LNCAP (cell line): ENCODE data around the gene PRRC2A.

Source experiments
- CTCF ChIP-seq: fragments of 450-650 bp; IDR thresholded peaks from 2 replicates; pipeline ENCODE4 v1.5.1; 2017; ENCODE audit warnings: mild to moderate bottlenecking

The PRRC2A gene

DNA sequence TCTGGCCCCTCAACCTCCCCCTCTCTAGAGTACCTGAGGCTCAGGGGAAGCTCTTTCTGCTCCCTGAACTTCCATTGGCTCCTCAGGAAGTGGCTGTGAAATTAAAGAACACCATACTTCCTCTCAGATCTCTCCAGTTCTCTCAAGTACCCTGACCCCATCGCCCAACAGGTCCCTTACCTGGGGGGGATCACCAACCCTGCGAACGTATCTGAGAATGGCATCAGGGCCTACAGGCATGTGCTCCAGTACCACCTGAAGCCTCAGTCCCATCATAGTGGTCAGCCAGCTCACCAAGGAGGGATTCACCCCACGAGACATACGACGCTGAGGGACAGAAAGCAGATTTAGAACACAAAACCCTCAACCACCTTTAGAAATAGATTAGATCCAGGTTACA is 20.1 kb downstream of the PRRC2A start:
- TF ChIP-seq CTCF: no peak

- no peak for TF ChIP-seq CTCF
Measured at GRCh38 chr6:31641370-31641769, 20.9 kb downstream of the PRRC2A start.

DNA sequence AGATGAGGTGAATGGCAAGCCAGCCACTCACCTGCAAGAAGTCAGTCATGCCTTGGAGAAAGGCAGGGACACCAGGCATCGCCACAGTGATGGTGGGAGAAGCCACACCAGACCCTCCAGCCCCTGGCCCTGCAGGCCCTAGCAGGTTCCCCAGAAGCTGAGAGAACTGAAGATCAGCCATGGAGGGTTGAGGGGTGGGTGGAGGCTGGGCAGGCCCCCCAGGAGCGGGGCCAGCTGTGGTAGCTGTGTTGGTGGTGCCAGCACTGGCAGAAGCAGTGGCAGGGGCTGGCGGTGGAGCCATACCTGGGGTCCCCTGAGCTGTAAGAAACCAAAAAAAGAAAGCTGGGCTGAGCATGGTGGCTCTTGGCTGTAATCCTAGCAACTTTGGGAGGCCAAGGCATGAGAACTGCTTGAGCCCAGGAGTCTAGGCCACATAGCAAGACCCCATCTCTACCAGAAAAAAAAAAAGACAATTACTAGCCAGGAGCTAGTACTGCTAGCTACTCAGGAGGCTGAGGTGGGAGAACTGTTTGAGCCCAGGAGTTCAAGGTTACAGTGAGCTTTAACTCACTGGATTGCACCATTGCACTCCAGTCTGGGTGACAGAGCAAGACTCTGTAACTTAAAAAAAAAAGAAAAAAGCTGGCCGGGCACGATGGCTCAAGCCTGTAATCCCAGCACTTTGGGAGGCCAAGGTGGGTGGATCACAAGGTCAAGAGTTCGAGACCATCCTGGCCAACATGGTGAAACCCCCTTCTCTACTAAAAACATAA is 22.5 kb downstream of the PRRC2A start:
- TF ChIP-seq CTCF: no peak

DNA sequence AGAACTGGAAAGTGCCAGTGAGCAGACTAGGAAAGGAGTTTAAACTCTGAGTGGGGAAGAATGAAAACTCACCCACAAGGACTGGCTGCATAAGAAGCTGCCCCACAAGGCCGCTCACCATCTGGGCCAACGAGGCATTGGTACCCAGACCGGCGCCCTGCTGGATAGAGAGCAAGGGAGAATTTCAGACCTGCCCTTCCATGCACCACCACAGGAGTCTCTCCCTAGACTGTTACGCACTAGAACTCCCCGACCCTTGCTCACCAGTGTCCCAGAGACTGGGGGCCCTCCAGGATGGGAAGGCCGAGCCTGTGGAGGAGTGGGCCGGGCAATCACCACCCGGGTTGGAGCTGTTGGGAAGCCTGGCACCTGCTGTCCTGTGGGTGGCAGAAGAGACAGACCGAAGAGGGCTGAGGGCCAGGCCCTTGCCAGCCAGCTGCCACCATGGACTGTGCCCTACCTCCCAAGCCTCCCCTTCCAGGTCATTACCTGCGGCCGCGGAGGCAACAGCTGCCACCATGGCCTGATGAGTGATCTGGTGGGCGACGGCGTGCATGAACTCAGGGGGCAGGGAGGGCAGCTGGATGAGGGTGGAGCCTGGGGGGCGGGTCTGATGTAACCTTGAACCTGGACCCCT is 23.4 kb downstream of the PRRC2A start:
- TF ChIP-seq CTCF: no peak

DNA sequence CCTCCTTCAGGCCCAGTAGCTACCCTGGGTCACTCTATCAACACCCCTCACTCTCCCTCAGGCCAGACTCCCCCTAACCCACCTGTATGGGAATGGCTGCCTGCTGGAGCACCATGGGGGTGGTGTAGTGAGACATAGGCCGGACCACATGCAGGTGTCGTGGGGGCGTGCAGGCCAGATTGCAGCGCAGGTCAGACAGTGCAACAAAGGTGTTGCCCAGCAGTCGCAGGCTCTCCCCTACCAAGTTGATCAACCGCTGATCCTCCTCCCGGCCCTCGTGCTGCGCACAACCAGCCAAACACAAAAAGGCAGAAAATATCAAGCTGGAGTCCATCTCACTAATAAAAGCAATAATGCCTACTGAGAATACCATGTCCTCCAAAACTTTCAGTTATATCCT is 24.8 kb downstream of the PRRC2A start:
- TF ChIP-seq CTCF: no peak

GRCh38 chr6:31651602-31652191 is 31.2 kb downstream of the PRRC2A start:
- no peak for TF ChIP-seq CTCF

DNA sequence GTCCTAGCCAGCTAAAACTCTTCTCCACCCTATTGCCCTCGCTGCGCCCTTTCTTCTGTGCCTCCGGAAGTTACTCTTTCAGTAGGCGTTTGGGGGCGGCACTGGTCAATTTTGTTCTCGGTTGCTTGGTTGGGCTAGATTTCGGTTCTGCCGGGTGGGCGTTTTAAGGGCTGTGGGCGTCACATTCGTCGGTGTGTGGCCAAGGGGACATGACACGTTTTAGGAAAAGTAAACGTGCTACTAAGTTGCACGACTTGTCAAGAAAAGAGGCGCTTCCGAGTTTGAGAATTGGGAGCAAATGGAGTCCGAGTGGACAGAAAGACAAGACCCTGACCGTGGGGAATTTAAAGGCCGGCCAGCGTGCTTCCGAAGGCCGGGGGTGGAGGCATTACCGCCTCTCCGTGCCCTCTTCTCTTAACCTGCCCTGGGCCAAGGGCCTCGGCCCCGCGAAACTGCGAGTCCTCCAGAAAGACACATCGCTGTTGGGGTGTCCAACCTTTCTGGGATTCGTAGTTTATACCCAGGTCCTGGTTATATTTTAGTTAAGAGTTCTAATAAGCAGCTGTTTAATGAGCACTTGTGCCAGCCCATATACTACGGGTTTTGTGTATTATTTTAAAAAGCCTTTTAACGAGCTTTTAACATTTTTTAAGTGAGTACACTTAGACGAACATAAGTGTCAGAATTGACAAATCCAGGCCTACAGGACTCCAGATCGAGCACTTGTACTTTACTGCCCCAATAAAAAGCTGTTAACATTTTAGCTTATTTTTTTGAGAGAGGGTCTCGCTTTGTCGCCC is 32.6 kb downstream of the PRRC2A start:
- no peak for TF ChIP-seq CTCF
